H9 (cell line): ENCODE measurements around the gene PSMB7. TPM values are rescaled to one million over a fixed set of nuclear protein-coding genes. Genes with fewer than 3 reads are reported as not detected.

Experiments
- DNase-seq: peaks from one replicate; pipeline ENCODE4 v3.0.0-alpha.2; 2017
- H2AFZ ChIP-seq: one replicate; pipeline ENCODE4 v1.6.1; 2013; ENCODE audit warnings: mild to moderate bottlenecking, low read length, control low read depth, moderate library complexity
- H2AK5ac ChIP-seq: 2 replicates; pipeline ENCODE4 v1.6.1; 2013; ENCODE audit warnings: low read length, control low read depth, mixed read lengths; ENCODE audit not compliant: insufficient read length
- H2BK120ac ChIP-seq: one replicate; pipeline ENCODE4 v1.6.1; 2013; ENCODE audit warnings: low read depth, mild to moderate bottlenecking, low read length, control low read depth, inconsistent platforms; ENCODE audit not compliant: poor library complexity, severe bottlenecking
- H2BK12ac ChIP-seq: 2 replicates; pipeline ENCODE4 v1.6.1; 2013; ENCODE audit warnings: low read length, control low read depth, mixed read lengths, low read depth; ENCODE audit not compliant: insufficient read length
- H2BK15ac ChIP-seq: 2 replicates; pipeline ENCODE4 v1.6.1; 2013; ENCODE audit warnings: low read depth, low read length, control low read depth
- H2BK20ac ChIP-seq: one replicate; pipeline ENCODE4 v1.6.1; 2013; ENCODE audit warnings: low read depth, mild to moderate bottlenecking, low read length, control low read depth, inconsistent platforms; ENCODE audit not compliant: poor library complexity, severe bottlenecking
- H2BK5ac ChIP-seq: 2 replicates; pipeline ENCODE4 v1.6.1; 2013; ENCODE audit warnings: low read length, control low read depth, mixed read lengths; ENCODE audit not compliant: insufficient read length
- H3K14ac ChIP-seq: 2 replicates; pipeline ENCODE4 v1.6.1; 2013; ENCODE audit warnings: low read length, control low read depth; ENCODE audit not compliant: insufficient read depth
- H3K18ac ChIP-seq: 2 replicates; pipeline ENCODE4 v1.6.1; 2013; ENCODE audit warnings: low read depth, mild to moderate bottlenecking, mixed read lengths, low read length, control low read depth; ENCODE audit not compliant: insufficient read length
- H3K23ac ChIP-seq: 2 replicates; pipeline ENCODE4 v1.6.1; 2013; ENCODE audit warnings: low read length, control low read depth, mixed read lengths, low read depth; ENCODE audit not compliant: insufficient read length
- H3K23me2 ChIP-seq: 2 replicates; pipeline ENCODE4 v1.6.1; 2013; ENCODE audit warnings: low read depth, mild to moderate bottlenecking, mixed read lengths, low read length, control low read depth; ENCODE audit not compliant: insufficient read length, poor library complexity, severe bottlenecking
- H3K27ac ChIP-seq: 2 replicates; pipeline ENCODE4 v1.5.1; 2013; ENCODE audit warnings: low read length, control low read depth, mixed read lengths, low read depth; ENCODE audit not compliant: insufficient read length
- H3K27me3 ChIP-seq: 2 replicates; pipeline ENCODE4 v1.6.1; 2013; ENCODE audit warnings: low read length, control low read depth, inconsistent platforms; ENCODE audit not compliant: insufficient read depth
- H3K4ac ChIP-seq: 2 replicates; pipeline ENCODE4 v1.6.1; 2013; ENCODE audit warnings: low read depth, mild to moderate bottlenecking, control low read depth, inconsistent platforms, low read length, moderate library complexity
- H3K4me1 ChIP-seq: 2 replicates; pipeline ENCODE4 v1.6.1; 2013; ENCODE audit warnings: low read length, control low read depth, inconsistent platforms; ENCODE audit not compliant: insufficient read depth
- H3K4me2 ChIP-seq: 2 replicates; pipeline ENCODE4 v1.6.1; 2013; ENCODE audit warnings: low read length, control low read depth, mixed read lengths; ENCODE audit not compliant: insufficient read length, insufficient read depth
- H3K56ac ChIP-seq: 2 replicates; pipeline ENCODE4 v1.6.1; 2013; ENCODE audit warnings: low read depth, mild to moderate bottlenecking, mixed read lengths, low read length, control low read depth; ENCODE audit not compliant: insufficient read length
- H3K79me1 ChIP-seq: 2 replicates; pipeline ENCODE4 v1.6.1; 2013; ENCODE audit warnings: low read depth, mild to moderate bottlenecking, moderate library complexity, low read length, control low read depth, inconsistent platforms; ENCODE audit not compliant: insufficient read depth, poor library complexity, severe bottlenecking
- H3K79me2 ChIP-seq: 2 replicates; pipeline ENCODE4 v1.6.1; 2013; ENCODE audit warnings: low read length, control low read depth, inconsistent platforms; ENCODE audit not compliant: insufficient read depth
- H3K9ac ChIP-seq: 2 replicates; pipeline ENCODE4 v1.6.1; 2013; ENCODE audit warnings: low read length, control low read depth, mixed read lengths; ENCODE audit not compliant: insufficient read length; ENCODE audit errors: extremely low read depth
- H3K9me3 ChIP-seq: one replicate; pipeline ENCODE4 v1.6.1; 2013; ENCODE audit warnings: low read depth, low read length, inconsistent platforms; ENCODE audit not compliant: control insufficient read depth
- H3T11ph ChIP-seq: one replicate; pipeline ENCODE4 v1.6.1; 2013; ENCODE audit warnings: mild to moderate bottlenecking, low read length, control low read depth, inconsistent platforms
- H4K20me1 ChIP-seq: one replicate; pipeline ENCODE4 v1.6.1; 2013; ENCODE audit not compliant: control insufficient read depth, insufficient read length, insufficient read depth
- H4K5ac ChIP-seq: 2 replicates; pipeline ENCODE4 v1.6.1; 2013; ENCODE audit warnings: low read depth, mild to moderate bottlenecking, mixed read lengths, low read length, control low read depth; ENCODE audit not compliant: insufficient read length
- H4K8ac ChIP-seq: replicated peaks from 2 replicates; pipeline ENCODE4 v1.6.1; 2013; ENCODE audit warnings: low read length, control low read depth, mixed read lengths, low read depth; ENCODE audit not compliant: insufficient read length
- H4K91ac ChIP-seq: 2 replicates; pipeline ENCODE4 v1.6.1; 2013; ENCODE audit warnings: low read depth, mild to moderate bottlenecking, moderate library complexity, mixed read lengths, low read length, control low read depth; ENCODE audit not compliant: insufficient read length
- H3K27ac Mint-ChIP-seq, 3 experiments: 2 replicates in 2 of 3; 3 replicates in 1 of 3; pipeline ENCODE4 v1.8.0; 2020 to 2021; ENCODE audit warnings: mixed read lengths in 3 of 3, mild to moderate bottlenecking in 1 of 3, moderate library complexity in 1 of 3
- H3K27me3 Mint-ChIP-seq: 2 replicates; pipeline ENCODE4 v1.8.0; 2021; ENCODE audit warnings: low read depth, mild to moderate bottlenecking, moderate library complexity, mixed read lengths
- H3K36me3 Mint-ChIP-seq, 3 experiments: 2 replicates in 2 of 3; 3 replicates in 1 of 3; pipeline ENCODE4 v1.8.0; 2020 to 2021; ENCODE audit warnings: low read depth in 3 of 3, mixed read lengths in 3 of 3; ENCODE audit not compliant: insufficient read depth in 1 of 3
- H3K4me1 Mint-ChIP-seq, 2 experiments: 2 replicates each; pipeline ENCODE4 v1.8.0; 2020; ENCODE audit warnings: mixed read lengths in 2 of 2
- H3K4me3 Mint-ChIP-seq, 2 experiments: 2 replicates in 1 of 2; 3 replicates in 1 of 2; pipeline ENCODE4 v1.8.0; 2020 to 2021; ENCODE audit warnings: mild to moderate bottlenecking in 2 of 2, mixed read lengths in 2 of 2, moderate library complexity in 1 of 2
- H3K9me3 Mint-ChIP-seq, 2 experiments: 2 replicates in 1 of 2; 3 replicates in 1 of 2; pipeline ENCODE4 v1.8.0; 2020; ENCODE audit warnings: mild to moderate bottlenecking in 2 of 2, mixed read lengths in 2 of 2, moderate library complexity in 1 of 2
- WGBS: extraction: QIAGEN DNeasy Blood & Tissue Kit; methylation state at CpG from one replicate; pipeline ENCODE4 v1.1.7; 2013; ENCODE audit warnings: missing lambda C conversion rate, low lambda C conversion rate, mixed read lengths; ENCODE audit not compliant: insufficient read length; ENCODE audit errors: extremely low coverage; 5-methylcytosine and 5-hydroxymethylcytosine counted together
- total RNA-seq: library from RNA; stranded (reverse); gene quantifications from 2 replicates; pipeline ENCODE4 v1.2.1, GENCODE V29; 2021
- TF ChIP-seq, protein P1 (sequence below): fragments of 200-600 bp; sonication (generic); conservative IDR thresholded peaks from 3 replicates; pipeline ENCODE4 v1.8.0; 2021; ENCODE audit warnings: antibody characterized with exemption, mild to moderate bottlenecking

PSMB7 gene
- total RNA-seq, 1 experiment from 2014 or later = 209 TPM

DNA sequence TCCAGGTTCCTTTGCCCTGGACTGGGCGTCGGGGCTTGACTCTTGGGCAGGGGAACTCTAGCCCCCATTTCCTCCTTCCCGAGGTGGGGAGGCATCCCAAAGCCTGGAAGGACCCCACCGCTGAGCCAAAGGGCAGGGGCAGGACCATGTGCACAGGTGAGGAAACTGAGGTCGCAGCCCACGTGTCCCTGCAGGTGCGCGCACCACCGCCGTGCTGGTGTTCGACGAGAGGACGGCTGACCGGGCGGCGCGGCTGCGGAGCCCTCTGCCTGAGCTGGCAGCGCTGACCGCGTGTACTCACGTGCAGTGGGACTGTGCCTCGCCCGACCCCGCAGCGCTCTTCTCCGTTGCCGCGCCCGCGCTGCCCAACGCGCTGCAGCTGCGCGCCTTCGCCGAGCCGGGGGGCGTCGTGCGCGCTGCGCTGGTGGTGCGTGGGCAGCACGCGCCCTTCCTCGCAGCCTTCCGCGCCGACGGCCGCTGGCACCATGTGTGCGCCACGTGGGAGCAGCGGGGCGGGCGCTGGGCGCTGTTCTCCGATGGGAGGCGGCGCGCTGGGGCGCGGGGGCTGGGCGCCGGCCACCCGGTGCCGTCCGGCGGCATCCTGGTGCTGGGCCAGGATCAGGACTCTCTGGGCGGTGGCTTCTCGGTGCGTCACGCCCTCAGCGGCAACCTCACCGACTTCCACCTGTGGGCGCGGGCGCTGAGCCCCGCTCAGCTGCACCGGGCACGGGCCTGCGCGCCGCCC, 37.8 kb upstream of the PSMB7 start:
- no peak overlapping the region for H4K91ac ChIP-seq
- H3K4me2 ChIP-seq = peak overlapping the region; percentile 29
- no peak overlapping the region for H3K56ac ChIP-seq
- peaks cover 5% of the 10 kb centered on the region for H3K23me2 ChIP-seq
- H3K4me3 Mint-ChIP-seq = peak overlapping the region; percentile 36 to 60; a peak in 3 of 5 replicates
- no peak overlapping the region for H2AFZ ChIP-seq
- H4K20me1 ChIP-seq = peaks cover 2% of the 10 kb centered on the region
- no peak overlapping the region for H3T11ph ChIP-seq
- H2BK120ac ChIP-seq = no peak overlapping the region
- H3K4me1 ChIP-seq = no peaks in the 10 kb centered on the region; the same call in 1 of the 2 replicates
- H3K14ac ChIP-seq = no peak overlapping the region
- H3K27me3 ChIP-seq = peaks cover 12% of the 10 kb centered on the region
- H2BK5ac ChIP-seq = no peak overlapping the region
- H3K4me1 Mint-ChIP-seq = peaks cover 17 to 28% of the 10 kb centered on the region in 2 experiments
- no peak overlapping the region for H2BK20ac ChIP-seq
- no peak overlapping the region for H3K18ac ChIP-seq
- no peaks in the 10 kb centered on the region for H3K79me1 ChIP-seq
- H3K4ac ChIP-seq = no peak overlapping the region
- no peaks in the 10 kb centered on the region for H3K9me3 ChIP-seq
- no CpG with 5 or more reads among the region's 85 CpGs for WGBS
- H2BK15ac ChIP-seq = no peak overlapping the region
- H2BK12ac ChIP-seq = no peak overlapping the region
- TF ChIP-seq, protein P1, sequence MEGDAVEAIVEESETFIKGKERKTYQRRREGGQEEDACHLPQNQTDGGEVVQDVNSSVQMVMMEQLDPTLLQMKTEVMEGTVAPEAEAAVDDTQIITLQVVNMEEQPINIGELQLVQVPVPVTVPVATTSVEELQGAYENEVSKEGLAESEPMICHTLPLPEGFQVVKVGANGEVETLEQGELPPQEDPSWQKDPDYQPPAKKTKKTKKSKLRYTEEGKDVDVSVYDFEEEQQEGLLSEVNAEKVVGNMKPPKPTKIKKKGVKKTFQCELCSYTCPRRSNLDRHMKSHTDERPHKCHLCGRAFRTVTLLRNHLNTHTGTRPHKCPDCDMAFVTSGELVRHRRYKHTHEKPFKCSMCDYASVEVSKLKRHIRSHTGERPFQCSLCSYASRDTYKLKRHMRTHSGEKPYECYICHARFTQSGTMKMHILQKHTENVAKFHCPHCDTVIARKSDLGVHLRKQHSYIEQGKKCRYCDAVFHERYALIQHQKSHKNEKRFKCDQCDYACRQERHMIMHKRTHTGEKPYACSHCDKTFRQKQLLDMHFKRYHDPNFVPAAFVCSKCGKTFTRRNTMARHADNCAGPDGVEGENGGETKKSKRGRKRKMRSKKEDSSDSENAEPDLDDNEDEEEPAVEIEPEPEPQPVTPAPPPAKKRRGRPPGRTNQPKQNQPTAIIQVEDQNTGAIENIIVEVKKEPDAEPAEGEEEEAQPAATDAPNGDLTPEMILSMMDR = no peak
- no peaks in the 10 kb centered on the region for H3K36me3 Mint-ChIP-seq
- H2AK5ac ChIP-seq = no peak overlapping the region
- H3K23ac ChIP-seq = no peak overlapping the region
- H3K9me3 Mint-ChIP-seq = no peaks in the 10 kb centered on the region
- peaks cover 35% of the 10 kb centered on the region for H3K27me3 Mint-ChIP-seq
- H4K5ac ChIP-seq = no peak overlapping the region
- H3K27ac Mint-ChIP-seq = no peak overlapping the region
- DNase-seq = peak; percentile 29
- H3K27ac ChIP-seq = no peak overlapping the region
- no peaks in the 10 kb centered on the region for H3K79me2 ChIP-seq
- H4K8ac ChIP-seq = no peak overlapping the region
- no peak overlapping the region for H3K9ac ChIP-seq
